Measurements from ENCODE around the gene SMTNL1.

DNA sequence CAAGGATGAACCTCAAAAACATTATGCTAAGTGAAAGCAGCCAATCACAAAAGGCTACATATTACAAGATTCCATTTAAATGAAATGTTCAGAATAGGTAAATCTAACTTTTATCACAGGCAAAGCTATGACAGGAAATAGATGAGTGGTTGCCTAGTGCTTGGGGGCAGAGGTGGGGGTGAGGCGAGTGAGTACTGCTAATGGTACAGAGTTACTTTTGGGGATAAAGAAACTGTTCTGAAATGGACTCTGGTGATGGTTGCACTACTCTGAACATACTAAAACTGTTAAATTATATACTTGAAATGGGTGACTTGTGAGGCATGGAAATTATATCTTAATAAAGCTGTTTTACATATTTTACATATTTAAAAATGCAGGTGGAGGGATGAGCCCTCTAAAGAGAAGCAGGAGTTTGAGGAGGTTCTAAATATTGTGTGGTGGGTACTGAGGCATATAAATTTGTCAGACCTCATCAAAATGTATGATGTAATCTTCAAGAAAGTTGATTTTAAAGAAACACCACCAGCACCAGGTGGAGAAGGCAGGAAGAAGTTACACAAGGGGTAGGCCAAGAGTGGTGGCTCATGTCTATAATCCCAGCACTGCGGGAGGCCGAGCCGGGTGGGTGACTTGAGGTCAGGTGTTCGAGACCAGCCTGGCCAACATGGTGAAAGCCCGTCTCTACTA, 25.5 kb upstream of the SMTNL1 start:
- TF ChIP-seq, protein P1, sequence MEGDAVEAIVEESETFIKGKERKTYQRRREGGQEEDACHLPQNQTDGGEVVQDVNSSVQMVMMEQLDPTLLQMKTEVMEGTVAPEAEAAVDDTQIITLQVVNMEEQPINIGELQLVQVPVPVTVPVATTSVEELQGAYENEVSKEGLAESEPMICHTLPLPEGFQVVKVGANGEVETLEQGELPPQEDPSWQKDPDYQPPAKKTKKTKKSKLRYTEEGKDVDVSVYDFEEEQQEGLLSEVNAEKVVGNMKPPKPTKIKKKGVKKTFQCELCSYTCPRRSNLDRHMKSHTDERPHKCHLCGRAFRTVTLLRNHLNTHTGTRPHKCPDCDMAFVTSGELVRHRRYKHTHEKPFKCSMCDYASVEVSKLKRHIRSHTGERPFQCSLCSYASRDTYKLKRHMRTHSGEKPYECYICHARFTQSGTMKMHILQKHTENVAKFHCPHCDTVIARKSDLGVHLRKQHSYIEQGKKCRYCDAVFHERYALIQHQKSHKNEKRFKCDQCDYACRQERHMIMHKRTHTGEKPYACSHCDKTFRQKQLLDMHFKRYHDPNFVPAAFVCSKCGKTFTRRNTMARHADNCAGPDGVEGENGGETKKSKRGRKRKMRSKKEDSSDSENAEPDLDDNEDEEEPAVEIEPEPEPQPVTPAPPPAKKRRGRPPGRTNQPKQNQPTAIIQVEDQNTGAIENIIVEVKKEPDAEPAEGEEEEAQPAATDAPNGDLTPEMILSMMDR (IDR thresholded peaks at IDR 0.05) = no peak
- no peak for TF ChIP-seq POLR2A (IDR thresholded peaks at IDR 0.05)

Data from thyroid gland (tissue), 4 donors.